Colonic mucosa (tissue), 2 donors: ENCODE measurements around the gene PPP1R11. TPM values are rescaled to one million over a fixed set of nuclear protein-coding genes. Genes with fewer than 3 reads are reported as not detected.

ENCODE experiments used
- total RNA-seq, 2 donors: library from RNA; stranded (reverse); fragmentation: NEBNext Ultra II Directional in 1 of 2; extraction: Animal tissue kit (Norgen Biotek cat#: 25700) in 1 of 2; gene quantifications; one replicate each; pipeline ENCODE4 v1.2.1, GENCODE V29; 2021
- donor health status: DM: no; HTN: no; CAD: no.
- donor health status: DM: no; HTN: no; CAD: no.

The PPP1R11 gene
- total RNA-seq, 2 donors from 2014 or later, result 77.9 to 87.1 TPM

Other genes with a start within 250 kb of the PPP1R11 start
- gene HLA-G, start 239.4 kb upstream of the PPP1R11 start, total RNA-seq, result 10 to 100 TPM; 55.3 to 91.3 TPM
- gene HLA-A, start 124.7 kb upstream of the PPP1R11 start, total RNA-seq, result 1,000 to 10,000 TPM; 1,045 to 1,898 TPM
- 10 to 100 TPM; 33.2 to 38.4 TPM for gene POLR1H, start 5.9 kb upstream of the PPP1R11 start, total RNA-seq
- 1 to 10 TPM in 1 of 2 donors, under 1 TPM in 1; 0.93 to 1.6 TPM for gene RNF39, start 8.6 kb downstream of the PPP1R11 start, total RNA-seq
- 10 to 100 TPM; 44.4 to 51.2 TPM for gene TRIM31, start 45.9 kb downstream of the PPP1R11 start, total RNA-seq
- gene TRIM40, start 68.9 kb downstream of the PPP1R11 start, total RNA-seq, result 10 to 100 TPM; 10.7 to 17.0 TPM
- 1 to 10 TPM; 3.8 to 3.9 TPM for gene TRIM10, start 94.0 kb downstream of the PPP1R11 start, total RNA-seq
- gene TRIM15, start 96.3 kb downstream of the PPP1R11 start, total RNA-seq, result 10 to 100 TPM; 26.8 to 47.3 TPM
- 10 to 100 TPM; 48.2 to 53.5 TPM for gene TRIM26, start 146.2 kb downstream of the PPP1R11 start, total RNA-seq